Esophagus (tissue), 2 donors: Measurements from ENCODE around the gene PLEKHH1. TPM values are rescaled to one million over a fixed set of nuclear protein-coding genes. Genes with fewer than 3 reads are reported as not detected.

Experiments
- H3K27ac ChIP-seq, 2 donors: one replicate each; pipeline ENCODE4 v1.5.1; 2013; ENCODE audit warnings: low read depth in 2 of 2, mild to moderate bottlenecking in 2 of 2, inconsistent platforms in 1 of 2, low read length in 1 of 2, moderate library complexity in 1 of 2
- H3K27me3 ChIP-seq, 2 donors: one replicate each; pipeline ENCODE4 v1.6.1; 2013; ENCODE audit warnings: low read length in 2 of 2, control low read depth in 1 of 2, mild to moderate bottlenecking in 1 of 2; ENCODE audit not compliant: insufficient read depth in 2 of 2, control insufficient read depth in 1 of 2
- H3K36me3 ChIP-seq, 2 donors: one replicate each; pipeline ENCODE4 v1.6.1; 2013; ENCODE audit warnings: low read length in 1 of 2; ENCODE audit not compliant: control insufficient read depth in 2 of 2, insufficient read depth in 2 of 2
- H3K4me1 ChIP-seq, 2 donors: one replicate each; pipeline ENCODE4 v1.6.1; 2013; ENCODE audit warnings: low read length in 1 of 2; ENCODE audit not compliant: control insufficient read depth in 2 of 2, insufficient read depth in 2 of 2
- H3K4me3 ChIP-seq, 2 donors: one replicate each; pipeline ENCODE4 v1.5.1; 2013; ENCODE audit warnings: low read length in 2 of 2, mild to moderate bottlenecking in 2 of 2, low read depth in 1 of 2, moderate library complexity in 1 of 2
- H3K9me3 ChIP-seq, 2 donors: one replicate each; pipeline ENCODE4 v1.6.1; 2013; ENCODE audit warnings: mild to moderate bottlenecking in 2 of 2, low read depth in 1 of 2, low read length in 1 of 2, moderate library complexity in 1 of 2; ENCODE audit not compliant: control insufficient read depth in 2 of 2, insufficient read depth in 1 of 2
- WGBS, 2 donors: extraction: QIAGEN DNeasy Blood & Tissue Kit; methylation state at CpG; one replicate each; pipeline ENCODE4 v1.1.7; 2013; 5-methylcytosine and 5-hydroxymethylcytosine counted together
- polyA plus RNA-seq, 2 donors: library from polyadenylated mRNA; stranded (reverse); fragments of 200-250 nt; gene quantifications; one replicate each; pipeline ENCODE4 v1.2.3, GENCODE V29; 2013
- donor health status: healthy with polysubstance abuse.
- donor health status: Bipolar disorder and iron deficiency.

The PLEKHH1 gene
- polyA plus RNA-seq, 2 donors: 2.4 to 10.3 TPM

DNA sequence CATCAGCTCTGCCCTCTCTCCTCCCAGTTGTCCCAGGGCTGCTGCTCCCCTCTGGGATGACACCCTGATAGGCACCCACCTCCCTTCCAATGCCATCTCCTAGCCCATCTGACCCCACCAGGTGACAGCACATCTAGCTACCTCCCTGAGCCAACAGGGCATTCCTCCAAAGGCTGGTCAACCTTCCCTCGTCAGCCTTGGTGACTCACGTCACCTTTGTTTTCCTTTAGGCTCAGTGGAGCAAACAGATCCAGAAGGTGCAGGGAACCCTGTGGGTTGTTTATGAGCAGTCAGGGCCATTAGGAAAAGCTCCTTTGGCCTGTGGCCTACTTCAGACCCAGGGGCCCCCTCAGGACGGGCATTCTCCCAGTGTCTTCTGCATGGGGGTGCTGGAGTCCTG is 34.6 kb downstream of the PLEKHH1 start:
- 51 to 53% methylated on average over 3 of the region's 3 CpGs for whole genome bisulfite sequencing, 2 donors
- Histone ChIP-seq H3K27ac (peak overlapping the region in 1 of 2 donors; percentile 24), H3K9me3 (no peaks in the 10 kb centered on the region), H3K27me3 (no peaks in the 10 kb centered on the region), H3K4me3 (no peak overlapping the region), H3K36me3 (peaks cover under 1 to 5% of the 10 kb centered on the region in 2 donors), H3K4me1 (peaks cover 3 to 10% of the 10 kb centered on the region in 2 donors)

DNA sequence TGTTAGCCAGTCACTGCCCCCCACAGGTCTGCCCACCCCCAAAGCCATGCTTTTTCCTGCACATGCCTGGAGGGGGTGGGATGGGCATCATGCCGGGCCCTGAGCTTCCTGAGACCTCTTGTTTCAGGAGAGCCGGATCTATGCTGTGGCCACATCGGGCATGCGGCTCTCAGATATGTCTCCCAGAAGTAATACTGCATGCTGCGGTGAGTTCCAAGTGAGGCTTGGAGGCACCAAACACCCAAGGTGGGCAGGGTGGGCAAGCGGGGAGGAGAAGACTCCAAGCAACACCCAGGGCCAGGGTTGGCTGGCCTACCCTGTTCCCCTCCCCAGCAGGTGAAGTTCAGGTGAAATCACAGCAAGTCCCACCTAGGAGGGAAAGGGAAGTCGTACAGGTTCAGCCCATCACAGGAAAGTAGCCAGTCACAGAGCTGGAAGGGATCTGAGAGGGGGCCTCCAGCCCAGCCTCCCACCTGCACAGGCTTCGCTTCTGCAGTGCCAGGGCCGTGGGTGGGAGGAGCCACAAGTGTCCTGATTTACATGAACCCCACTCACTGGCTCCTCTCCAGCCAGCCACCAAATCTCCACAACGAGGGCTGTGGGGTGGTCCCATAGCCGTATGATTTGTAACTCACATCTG is 36.0 kb downstream of the PLEKHH1 start:
- Histone ChIP-seq H3K9me3 (no peaks in the 10 kb centered on the region), H3K27me3 (no peaks in the 10 kb centered on the region), H3K4me1 (peaks cover 3 to 10% of the 10 kb centered on the region in 2 donors), H3K36me3 (no peaks in the 10 kb centered on the region), H3K4me3 (no peak overlapping the region), H3K27ac (no peak overlapping the region)
- WGBS, 2 donors: 78 to 79% methylated on average over 11 of the region's 11 CpGs

GRCh38 chr14:67569651-67570290 is 36.7 kb downstream of the PLEKHH1 start:
- no peaks in the 10 kb centered on the region for H3K9me3 ChIP-seq
- no peak overlapping the region for H3K4me3 ChIP-seq
- H3K36me3 ChIP-seq: no peaks in the 10 kb centered on the region
- H3K27me3 ChIP-seq: no peaks in the 10 kb centered on the region
- no peak overlapping the region for H3K27ac ChIP-seq
- WGBS, 2 donors: 76 to 81% methylated on average over 4 of the region's 4 CpGs
- H3K4me1 ChIP-seq: peaks cover 3 to 10% of the 10 kb centered on the region in 2 donors

- no peaks in the 10 kb centered on the region for H3K27me3 ChIP-seq
- no peaks in the 10 kb centered on the region for H3K36me3 ChIP-seq
- WGBS, 2 donors: 87 to 88% methylated on average over 7 of the region's 7 CpGs
Measured at GRCh38 chr14:67570453-67570852, 37.4 kb downstream of the PLEKHH1 start.

DNA sequence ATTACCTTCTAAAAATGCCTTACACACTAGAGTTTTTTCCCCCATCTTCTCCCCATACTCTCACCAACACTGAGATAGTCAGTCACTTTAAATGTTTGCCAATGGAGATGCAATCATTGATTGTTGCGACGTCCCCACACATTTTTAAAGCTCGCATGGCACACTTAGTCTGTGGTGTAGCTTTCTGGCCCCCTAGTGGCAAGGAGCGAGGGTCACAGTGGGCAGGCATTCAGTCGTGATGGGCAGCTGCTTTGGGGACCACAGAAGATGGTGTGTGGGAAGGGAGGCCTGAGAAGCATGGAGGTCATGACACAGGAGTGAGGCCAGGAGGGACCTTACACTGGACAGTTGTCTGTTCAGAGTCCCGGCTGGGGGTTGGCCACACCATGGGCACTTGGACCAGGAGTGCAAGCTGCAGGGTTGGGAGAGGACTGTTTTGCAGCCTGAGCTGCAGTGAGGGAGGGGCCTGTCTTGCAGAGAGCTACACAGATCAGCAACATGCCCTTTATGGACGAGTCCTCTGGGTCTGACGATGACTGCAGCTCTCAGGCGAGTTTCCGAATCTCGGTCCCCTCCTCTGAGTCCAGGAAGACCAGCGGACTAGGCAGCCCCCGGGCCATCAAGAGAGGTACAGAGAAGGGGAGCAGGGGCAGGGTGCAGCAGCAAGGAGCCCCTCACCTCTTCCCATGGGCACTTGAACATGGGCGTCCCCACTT is 38.3 kb downstream of the PLEKHH1 start:
- Histone ChIP-seq H3K27me3 (no peaks in the 10 kb centered on the region), H3K36me3 (no peaks in the 10 kb centered on the region), H3K4me3 (no peak overlapping the region), H3K9me3 (no peaks in the 10 kb centered on the region), H3K27ac (no peak overlapping the region), H3K4me1 (peaks cover 3 to 10% of the 10 kb centered on the region in 2 donors)
- 40 to 44% methylated on average over 14 of the region's 14 CpGs for WGBS, 2 donors

More at GRCh38 chr14:67570453-67570852, 37.4 kb downstream of the PLEKHH1 start:
- Histone ChIP-seq H3K9me3 (no peaks in the 10 kb centered on the region), H3K4me1 (peaks cover 3 to 10% of the 10 kb centered on the region in 2 donors), H3K4me3 (no peak overlapping the region), H3K27ac (no peak overlapping the region)

DNA sequence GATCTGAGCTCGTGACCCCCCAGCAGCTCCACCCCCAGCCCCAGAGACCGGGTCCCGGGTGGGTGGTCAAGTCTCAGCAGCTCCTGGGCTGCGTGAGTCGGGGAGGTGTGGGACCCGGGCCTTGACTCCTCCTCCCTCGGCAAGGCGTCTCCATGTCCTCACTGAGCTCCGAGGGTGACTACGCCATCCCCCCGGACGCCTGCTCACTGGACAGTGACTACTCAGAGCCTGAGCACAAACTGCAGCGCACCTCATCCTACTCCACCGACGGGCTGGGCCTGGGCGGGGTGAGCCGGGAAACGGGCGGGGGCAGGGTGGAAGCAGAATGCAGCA is 38.9 kb downstream of the PLEKHH1 start:
- Histone ChIP-seq H3K36me3 (no peaks in the 10 kb centered on the region), H3K4me3 (no peak overlapping the region), H3K27me3 (no peaks in the 10 kb centered on the region), H3K27ac (no peak overlapping the region), H3K4me1 (peaks cover 3 to 7% of the 10 kb centered on the region in 2 donors), H3K9me3 (no peaks in the 10 kb centered on the region)
- WGBS, 2 donors: 83 to 84% methylated on average over 19 of the region's 19 CpGs

DNA sequence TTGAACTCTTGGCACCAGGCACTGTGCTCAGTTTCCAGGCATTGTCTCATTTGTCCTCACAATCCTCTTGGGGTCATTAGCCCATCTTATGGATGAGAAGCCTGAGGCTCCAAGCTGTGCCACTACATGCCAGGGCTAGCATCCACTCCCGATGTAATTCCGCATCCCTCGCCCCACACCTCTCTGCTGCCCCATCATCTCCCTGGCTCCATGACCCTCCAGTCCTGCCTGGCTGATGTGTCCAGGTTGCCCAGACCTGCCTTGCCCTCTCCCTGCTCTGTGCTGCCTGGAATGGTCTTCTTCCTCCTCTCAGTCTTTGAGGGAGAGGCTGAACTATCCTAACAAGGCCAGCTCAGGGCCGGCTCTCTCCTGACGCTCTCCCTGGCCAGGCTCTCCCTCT is 39.5 kb downstream of the PLEKHH1 start:
- no peaks in the 10 kb centered on the region for H3K36me3 ChIP-seq
- H3K27ac ChIP-seq: no peak overlapping the region
- H3K4me1 ChIP-seq: peaks cover 0 to 3% of the 10 kb centered on the region in 2 donors
- H3K27me3 ChIP-seq: no peaks in the 10 kb centered on the region
- no peaks in the 10 kb centered on the region for H3K9me3 ChIP-seq
- WGBS, 2 donors: 82 to 84% methylated on average over 5 of the region's 5 CpGs
- H3K4me3 ChIP-seq: no peak overlapping the region

GRCh38 chr14:67573228-67574010 is 40.3 kb downstream of the PLEKHH1 start:
- Histone ChIP-seq H3K36me3 (peaks cover 0 to 5% of the 10 kb centered on the region in 2 donors), H3K4me1 (peaks cover 0 to 2% of the 10 kb centered on the region in 2 donors), H3K4me3 (no peak overlapping the region), H3K27me3 (no peaks in the 10 kb centered on the region), H3K27ac (no peak overlapping the region), H3K9me3 (no peaks in the 10 kb centered on the region)
- WGBS, 2 donors: 75 to 82% methylated on average over 15 of the region's 15 CpGs

DNA sequence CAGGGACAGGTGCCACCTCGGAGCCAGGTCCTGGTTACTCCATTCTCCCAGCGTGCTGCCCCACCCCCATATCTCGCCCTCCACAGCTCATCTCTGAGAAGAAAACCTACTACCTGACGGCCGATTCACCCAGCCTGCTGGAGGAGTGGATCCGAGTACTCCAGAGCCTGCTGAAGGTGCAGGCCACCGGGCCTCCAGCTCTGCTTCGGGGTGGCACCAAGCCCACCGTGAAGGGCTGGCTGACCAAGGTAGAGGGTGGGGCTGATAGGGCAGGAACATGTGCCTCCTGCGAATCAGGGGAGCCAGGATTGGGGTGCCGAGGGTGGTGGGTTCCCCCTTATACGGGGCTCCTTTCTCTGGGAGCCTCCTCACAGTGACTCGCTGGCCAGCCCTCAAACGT is 41.1 kb downstream of the PLEKHH1 start:
- peaks cover 0 to 7% of the 10 kb centered on the region in 2 donors for H3K36me3 ChIP-seq
- WGBS, 2 donors: 88 to 90% methylated on average over 12 to 14 of the region's 14 CpGs
- H3K9me3 ChIP-seq: no peaks in the 10 kb centered on the region

More for the DNA sequence above, 41.1 kb downstream of the PLEKHH1 start:
- peaks cover 0 to 2% of the 10 kb centered on the region in 2 donors for H3K4me1 ChIP-seq
- no peak overlapping the region for H3K4me3 ChIP-seq
- H3K27ac ChIP-seq: no peak overlapping the region
- no peaks in the 10 kb centered on the region for H3K27me3 ChIP-seq
